Kasumi-1 (cell line): ENCODE data around the gene DNAAF6.
"Not testable (repeated sequence)": the region's sequence is repeated elsewhere in the genome, so short reads cannot be mapped to it uniquely, and the experiment has no call there.

ENCODE experiments used
- DNase-seq, 2 experiments: peaks; one replicate each; lab custom pipeline; 2025; lab: John Stamatoyannopoulos, UW

The DNAAF6 gene

DNA sequence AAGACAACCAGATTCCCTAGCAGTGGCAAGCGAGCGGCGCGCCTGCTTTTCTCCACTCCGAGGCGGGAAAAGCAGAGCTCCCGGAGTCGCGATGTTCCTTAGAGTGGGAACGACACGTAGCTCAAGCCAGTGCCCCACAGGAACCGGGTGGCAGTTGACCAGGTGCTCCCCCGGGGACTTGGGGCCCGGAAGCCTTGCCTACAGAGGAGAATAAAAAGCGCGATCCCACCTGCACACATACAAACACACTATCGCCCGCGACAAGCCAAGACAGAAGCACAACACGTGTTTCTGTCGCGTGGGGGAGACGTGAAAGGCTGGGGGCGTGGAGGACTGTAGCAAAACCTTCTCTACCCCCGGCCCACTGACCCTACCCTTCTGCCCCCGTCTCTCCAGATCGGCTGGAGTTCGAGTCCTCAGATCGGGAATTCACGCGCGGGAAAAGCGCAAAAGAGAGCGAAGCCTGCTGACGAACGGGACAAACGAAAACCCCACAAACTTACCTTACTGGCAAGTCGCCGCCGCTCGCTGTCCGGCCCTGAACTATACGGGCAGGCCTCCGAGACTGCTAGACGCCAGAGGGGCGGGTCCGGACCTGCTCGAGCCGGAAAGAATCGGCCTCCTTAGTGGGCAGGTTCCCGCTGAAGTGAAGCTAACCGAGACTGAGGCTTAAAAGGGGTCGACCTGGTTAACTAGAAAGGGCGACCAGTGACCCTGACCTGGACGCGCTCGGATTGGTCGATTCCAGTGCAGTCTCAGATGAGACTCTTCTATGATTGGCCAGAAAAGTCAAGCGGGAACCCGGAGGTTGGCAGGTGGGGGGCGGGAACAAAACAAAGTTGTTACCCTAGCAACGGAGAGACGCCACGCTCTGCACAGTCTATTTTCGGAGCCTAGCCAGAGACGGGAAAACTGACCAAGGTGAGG is at the start of gene DNAAF6, which contains the start of gene NUP62CL:
TSS of gene DNAAF6 (plus strand) at position 842 of the 927 bp plus-strand sequence. CDS start 6,265 bp downstream, outside the sequence.
TSS of gene NUP62CL (minus strand) at position 664 of the 927 bp plus-strand sequence. CDS start 31,287 bp downstream, outside the sequence.
- DNase-seq, result no peak

DNA sequence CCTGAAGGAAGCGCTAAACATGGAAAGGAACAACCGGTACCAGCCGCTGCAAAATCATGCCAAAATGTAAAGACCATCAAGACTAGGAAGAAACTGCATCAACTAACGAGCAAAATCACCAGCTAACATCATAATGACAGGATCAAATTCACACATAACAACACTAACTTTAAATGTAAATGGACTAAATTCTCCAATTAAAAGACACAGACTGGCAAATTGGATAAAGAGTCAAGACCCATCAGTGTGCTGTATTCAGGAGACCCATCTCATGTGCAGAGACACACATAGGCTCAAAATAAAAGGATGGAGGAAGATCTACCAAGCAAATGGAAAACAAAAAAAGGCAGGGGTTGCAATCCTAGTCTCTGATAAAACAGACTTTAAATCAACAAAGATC is 48.8 kb upstream of the DNAAF6 start:
- DNase-seq, result not testable (repeated sequence)

DNA sequence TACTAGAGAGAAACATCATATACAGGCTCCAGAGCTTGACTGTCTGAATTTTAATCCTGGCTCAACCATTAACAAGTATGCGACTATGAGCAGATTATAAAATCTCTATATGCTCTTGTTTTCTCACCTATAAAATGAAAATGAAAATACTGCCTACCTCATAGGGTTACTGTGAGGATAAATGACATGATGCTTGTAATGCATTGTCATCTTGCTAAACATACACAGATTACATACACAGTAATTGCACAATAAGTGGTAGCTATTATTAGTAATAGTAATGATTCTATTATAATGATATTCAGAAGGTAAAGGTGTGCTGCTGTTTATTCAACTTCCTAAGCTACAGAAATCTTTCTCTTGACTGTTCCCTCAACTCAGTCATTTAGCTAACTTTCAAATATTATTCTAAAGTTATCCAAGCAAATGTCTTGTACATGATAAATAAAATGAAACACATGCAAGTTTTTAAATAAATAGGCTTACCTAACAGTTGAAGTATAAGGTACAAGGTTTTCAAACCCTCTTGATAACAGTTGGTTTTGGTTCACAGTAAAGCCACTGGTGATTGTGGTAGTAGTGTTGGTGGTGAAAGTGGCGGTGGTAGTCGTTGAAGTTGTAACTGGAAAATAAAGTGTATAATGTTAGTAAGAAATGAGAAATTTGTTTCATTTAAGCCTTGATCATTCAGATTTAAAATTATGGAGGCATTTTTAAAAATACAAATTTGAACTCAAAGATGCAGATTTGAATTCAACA is 39.1 kb upstream of the DNAAF6 start:
- DNase-seq, result no peak

DNA sequence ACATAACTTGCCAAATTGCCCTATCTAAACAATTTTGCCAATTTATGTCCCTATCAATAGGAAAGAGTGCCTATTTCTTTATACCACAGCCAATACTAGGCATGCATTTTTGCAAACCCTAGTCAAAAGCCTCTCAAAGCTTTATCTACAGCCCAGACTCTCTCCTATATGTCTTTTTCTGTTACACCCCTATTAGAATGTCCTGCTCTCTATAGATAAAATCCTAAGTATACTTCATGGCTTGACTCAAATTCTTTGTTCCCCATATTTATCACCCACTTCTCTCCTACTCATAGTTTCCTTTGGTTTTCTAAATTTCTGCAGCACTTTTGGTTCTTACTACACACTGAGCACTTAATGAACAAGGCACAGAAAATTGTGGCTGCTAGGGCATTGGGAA is 38.2 kb upstream of the DNAAF6 start:
- DNase-seq, result no peak

DNA sequence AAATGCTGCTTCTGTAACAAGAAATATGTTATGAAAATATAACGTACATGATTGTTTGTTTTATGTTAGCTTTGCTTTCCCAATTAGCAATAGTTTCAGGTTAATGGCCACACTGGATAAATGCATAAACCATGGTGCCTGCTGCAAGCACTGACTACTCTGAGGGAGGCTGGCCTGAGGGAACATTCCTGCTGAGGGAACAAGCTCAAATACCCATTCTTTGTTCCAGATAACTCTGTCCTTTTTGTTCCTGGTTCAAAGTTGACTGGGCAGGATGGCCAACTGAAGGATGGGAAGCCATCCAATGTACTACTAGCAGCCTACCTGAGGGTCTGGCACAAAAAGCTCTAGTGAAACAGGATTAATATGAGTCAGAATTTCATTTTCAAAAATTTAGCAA is 37.7 kb upstream of the DNAAF6 start:
- DNase-seq, result no peak

GRCh38 chrX:107171369-107172102 is 34.9 kb upstream of the DNAAF6 start:
- no peak for DNase-seq

- no peak for DNase-seq
Observed at GRCh38 chrX:107197319-107197718, 9.1 kb upstream of the DNAAF6 start.

- not testable (repeated sequence) for DNase-seq
Observed at GRCh38 chrX:107198074-107198473, 8.3 kb upstream of the DNAAF6 start.

DNA sequence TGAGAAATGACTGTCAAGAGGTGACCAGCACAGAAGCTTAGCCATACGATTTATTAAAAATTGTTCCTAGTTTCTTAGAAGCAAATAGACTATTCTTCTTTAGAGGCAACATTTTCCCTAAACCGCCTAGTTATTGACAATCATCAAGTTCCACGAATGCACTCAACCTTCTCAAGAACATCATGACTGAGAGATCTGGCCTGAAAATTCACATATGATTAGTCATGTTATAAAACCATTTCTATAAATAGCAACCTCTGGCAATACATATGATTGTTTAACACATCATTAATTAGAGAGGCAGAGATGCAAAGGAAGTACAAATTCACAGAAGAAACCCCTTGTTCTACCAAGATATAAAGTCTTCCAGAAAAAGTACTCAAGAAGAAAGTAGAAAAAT is 6.9 kb upstream of the DNAAF6 start:
- DNase-seq, result no peak

- no peak for DNase-seq
Observed at GRCh38 chrX:107204068-107204605, 2.3 kb upstream of the DNAAF6 start.

DNA sequence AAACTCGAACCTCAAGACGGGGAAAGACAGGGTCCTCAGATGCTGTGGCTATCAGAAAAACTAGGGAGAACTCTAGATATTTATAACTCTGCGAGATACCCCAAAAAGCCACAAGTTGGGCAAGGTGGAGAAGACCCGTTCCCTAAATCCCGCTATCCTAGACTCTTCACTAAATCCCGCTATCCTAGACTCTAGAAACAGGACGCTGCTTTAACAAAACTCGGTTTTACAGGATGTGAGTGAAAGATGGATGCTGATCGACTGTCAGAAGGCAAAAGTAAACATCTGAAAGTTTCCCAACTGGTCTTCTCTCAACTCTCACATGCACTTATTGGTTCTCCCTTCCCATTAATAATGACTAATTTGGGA is 270 bp downstream of the DNAAF6 start:
- no peak for DNase-seq

DNA sequence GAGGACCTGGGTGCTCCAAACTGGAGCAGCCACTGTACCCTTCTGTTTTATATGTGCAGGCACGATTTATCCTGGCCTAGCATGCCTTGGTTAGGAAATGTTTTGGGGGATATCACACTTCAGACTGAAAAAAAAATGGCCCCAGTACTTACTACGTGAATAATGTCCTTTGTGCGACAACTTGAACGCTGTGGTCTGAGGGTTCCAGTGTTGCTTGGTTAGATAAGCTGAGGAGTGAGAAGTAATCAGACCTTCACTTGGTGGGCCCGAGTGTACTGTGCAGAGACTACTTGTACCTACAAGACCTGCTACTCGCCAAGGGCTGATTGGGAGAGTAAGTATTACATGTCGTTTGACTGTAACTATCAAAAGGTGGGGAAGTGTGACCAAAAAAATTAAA is 678 bp downstream of the DNAAF6 start:
- no peak for DNase-seq

DNA sequence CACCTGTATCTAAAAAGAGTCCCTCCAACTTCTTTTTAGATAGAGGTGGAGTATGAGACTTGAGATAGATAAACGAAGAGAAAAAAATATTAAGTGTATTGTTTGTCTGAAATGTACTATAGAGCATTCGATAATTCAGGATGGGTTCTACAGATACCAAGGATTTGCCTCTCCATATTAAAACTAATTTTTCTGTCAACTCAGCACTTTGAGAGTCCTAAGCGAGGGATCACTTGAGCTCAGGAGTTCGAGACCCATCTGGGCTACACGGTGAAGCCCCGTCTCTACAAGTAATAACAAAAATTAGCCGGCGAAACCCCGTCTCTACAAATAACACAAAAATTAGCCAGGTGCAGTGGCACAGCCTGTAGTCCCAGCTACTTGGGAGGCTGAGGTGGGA is 1.5 kb downstream of the DNAAF6 start:
- no peak for DNase-seq

GRCh38 chrX:107213477-107213876 is 7.1 kb downstream of the DNAAF6 start:
- DNase-seq, result no peak

DNA sequence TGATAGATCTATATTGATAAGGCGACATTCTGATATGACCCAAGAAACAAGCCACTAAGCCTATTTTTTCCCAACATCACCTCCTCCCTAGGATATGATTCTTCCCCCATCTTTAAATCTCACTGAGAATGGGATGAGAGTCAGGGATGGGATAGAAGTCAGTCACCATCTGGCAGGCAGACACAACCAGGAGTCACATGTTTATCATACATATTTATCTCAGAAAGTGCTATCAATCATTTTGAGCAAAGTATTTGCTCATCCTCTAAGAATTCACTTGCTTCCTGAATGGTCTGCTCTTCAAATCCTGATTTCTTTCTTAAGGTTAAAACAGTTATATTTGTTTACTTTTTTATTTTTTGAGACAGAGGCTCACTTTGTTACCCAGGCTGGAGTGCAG is 20.3 kb downstream of the DNAAF6 start:
- no peak for DNase-seq

- DNase-seq, result peak; percentile 9 to 30
Observed at GRCh38 chrX:107227780-107228485, 21.5 kb downstream of the DNAAF6 start.

DNA sequence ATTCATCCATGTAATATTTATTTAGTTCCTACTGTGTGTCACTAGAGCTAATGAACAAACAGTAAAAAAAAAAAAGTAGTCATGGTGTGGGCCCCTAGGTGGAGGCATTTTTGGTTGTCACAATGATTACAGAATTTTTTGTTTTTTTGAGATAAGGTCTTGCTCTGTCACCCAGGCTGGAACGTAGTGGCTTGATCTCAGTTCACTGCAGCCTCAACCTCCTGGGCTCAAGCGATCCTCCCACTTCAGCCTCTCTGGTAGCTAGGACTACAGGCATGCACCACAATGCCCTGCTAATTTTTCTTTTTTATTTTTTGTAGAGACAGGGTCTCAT is 22.0 kb downstream of the DNAAF6 start:
- DNase-seq, result no peak

DNA sequence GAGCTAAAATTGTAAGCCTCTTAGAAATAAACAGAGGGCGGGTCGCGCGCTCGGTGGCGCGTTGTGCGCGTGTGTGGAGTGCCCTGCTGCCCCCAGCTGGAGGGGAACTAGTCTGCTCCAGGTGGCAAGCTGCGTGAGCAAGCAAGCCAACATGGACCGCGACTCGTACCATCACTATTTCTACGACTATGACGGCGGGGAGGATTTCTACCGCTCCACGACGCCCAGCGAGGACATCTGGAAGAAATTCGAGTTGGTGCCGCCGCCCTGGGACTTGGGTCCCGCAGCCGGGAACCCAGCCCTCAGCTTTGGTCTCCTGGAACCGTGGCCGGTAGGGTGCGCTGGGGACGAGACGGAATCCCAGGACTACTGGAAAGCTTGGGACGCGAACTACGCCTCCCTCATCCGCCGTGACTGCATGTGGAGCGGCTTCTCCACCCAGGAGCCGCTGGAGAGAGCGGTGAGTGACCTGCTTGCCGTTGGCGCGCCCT is 66.1 kb downstream of the DNAAF6 start:
- no peak for DNase-seq

GRCh38 chrX:107273795-107274194 is 67.4 kb downstream of the DNAAF6 start:
- no peak for DNase-seq

DNA sequence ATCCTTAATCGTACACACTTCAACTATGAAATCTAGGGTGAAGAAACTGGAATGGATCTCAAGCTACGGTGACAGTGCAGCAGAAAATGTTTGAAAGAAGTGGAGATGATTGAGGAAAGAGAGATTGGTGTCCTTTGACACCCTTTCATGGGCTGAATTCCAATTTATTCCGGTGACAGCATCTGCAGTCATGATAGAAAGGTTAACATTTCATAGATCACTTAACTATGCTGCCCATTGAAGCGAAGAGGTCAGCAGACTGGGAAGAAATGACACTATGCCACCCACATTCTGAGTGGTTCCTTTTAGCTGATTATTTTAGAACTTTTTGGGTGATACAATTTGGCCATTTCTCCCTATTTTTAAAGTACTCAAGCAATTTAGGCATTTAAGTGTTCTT is 82.3 kb downstream of the DNAAF6 start:
- DNase-seq, result no peak

DNA sequence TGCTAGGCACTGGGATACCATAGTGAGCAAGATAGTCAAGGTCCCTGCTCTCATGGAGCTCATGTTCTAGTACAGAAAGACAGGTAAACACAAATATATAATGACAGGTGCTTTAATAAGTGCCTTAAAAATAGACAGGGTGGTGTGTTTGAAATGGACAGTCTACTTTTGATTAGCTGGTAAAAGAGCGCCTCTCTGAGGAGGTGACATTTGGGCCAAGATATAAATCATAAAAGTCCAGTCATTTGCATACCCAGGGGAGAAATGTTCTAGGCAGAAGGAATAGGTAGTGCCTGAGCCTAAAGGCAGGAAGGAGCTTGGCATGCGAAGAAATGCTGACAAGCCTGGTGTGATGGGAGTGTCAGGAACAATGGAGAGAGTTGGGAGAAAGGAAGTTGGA is 83.6 kb downstream of the DNAAF6 start:
- no peak for DNase-seq
